Fibroblast of lung (primary cell): Measurements from ENCODE around the gene ANKRD10. TPM values are rescaled to one million over a fixed set of nuclear protein-coding genes. Genes with fewer than 3 reads are reported as not detected.

Experiments
- DNase-seq, 2 donors: peaks; one replicate each; pipeline versions ENCODE4 v3.0.0 to v3.0.0-alpha.2; 2010; ENCODE audit warnings: low read depth in 2 of 2
- H2AFZ ChIP-seq: 2 replicates; pipeline ENCODE4 v1.5.1; 2012; ENCODE audit warnings: low read length, control low read depth, inconsistent platforms
- H3K27ac ChIP-seq: 2 replicates; pipeline ENCODE4 v1.5.1; 2011; ENCODE audit warnings: low read length, control low read depth; ENCODE audit not compliant: insufficient read depth
- H3K27me3 ChIP-seq: 2 replicates; pipeline ENCODE4 v1.5.1; 2011; ENCODE audit warnings: mild to moderate bottlenecking, low read length; ENCODE audit not compliant: control insufficient read depth, insufficient read depth
- H3K36me3 ChIP-seq: 2 replicates; pipeline ENCODE4 v1.5.1; 2011; ENCODE audit warnings: low read length; ENCODE audit not compliant: control insufficient read depth, insufficient read depth
- H3K4me1 ChIP-seq: 2 replicates; pipeline ENCODE4 v1.5.1; 2011; ENCODE audit warnings: low read length; ENCODE audit not compliant: control insufficient read depth, insufficient read depth; ENCODE audit errors: extremely low read depth
- H3K4me2 ChIP-seq: 2 replicates; pipeline ENCODE4 v1.5.1; 2011; ENCODE audit warnings: low read length, control low read depth; ENCODE audit not compliant: insufficient read depth; ENCODE audit errors: extremely low read depth
- H3K4me3 ChIP-seq, 4 experiments: fragments of 200-600 bp in 1 of 4; sonication (generic) in 1 of 4; replicated peaks in 1 of 4; 2 replicates each; pipeline ENCODE4 v1.5.1; 2011 to 2016; ENCODE audit warnings: low read length in 4 of 4, low read depth in 3 of 4, mild to moderate bottlenecking in 3 of 4, control low read depth in 2 of 4, inconsistent platforms in 1 of 4, mixed read lengths in 1 of 4; ENCODE audit not compliant: insufficient read depth in 1 of 4; ENCODE audit errors: control extremely low read depth in 1 of 4
- H3K79me2 ChIP-seq: 2 replicates; pipeline ENCODE4 v1.5.1; 2012; ENCODE audit warnings: mild to moderate bottlenecking, low read length, inconsistent platforms; ENCODE audit not compliant: control insufficient read depth, insufficient read depth
- H3K9ac ChIP-seq: 2 replicates; pipeline ENCODE4 v1.5.1; 2011; ENCODE audit warnings: mild to moderate bottlenecking, low read length, control low read depth; ENCODE audit not compliant: insufficient read depth
- H3K9me3 ChIP-seq: 2 replicates; pipeline ENCODE4 v1.5.1; 2012; ENCODE audit warnings: low read depth, low read length; ENCODE audit not compliant: control insufficient read depth, insufficient read depth
- H4K20me1 ChIP-seq: 2 replicates; pipeline ENCODE4 v1.5.1; 2011; ENCODE audit warnings: low read length; ENCODE audit not compliant: control insufficient read depth, insufficient read depth; ENCODE audit errors: extremely low read depth
- EZH2 ChIP-seq: IDR thresholded peaks from 2 replicates; pipeline ENCODE4 v1.5.1; 2012; ENCODE audit warnings: low read length, control low read depth, mild to moderate bottlenecking; ENCODE audit errors: missing control alignments
- polyA plus RNA-seq, 2 donors: library from polyadenylated mRNA; depleted of rRNA in 1 of 2; stranded (reverse) in 1 of 2; unstranded in 1 of 2; fragments of >200 nt; gene quantifications; 2 replicates each; pipeline ENCODE4 v1.2.1, GENCODE V29; 2011 to 2012; ENCODE audit warnings: missing spikeins in 1 of 2
- total RNA-seq: library from RNA; depleted of rRNA; stranded (reverse); fragments of >200 nt; gene quantifications from 2 replicates; pipeline ENCODE4 v1.2.1, GENCODE V29; 2014
- TF ChIP-seq, protein P1 (sequence below), 2 donors: IDR thresholded peaks in 1 of 2; conservative IDR thresholded peaks in 1 of 2; 1 replicate in 1 of 2; 2 replicates in 1 of 2; pipeline ENCODE4 v1.5.1; 2011 to 2012; ENCODE audit warnings: low read length in 2 of 2, control low read depth in 1 of 2, inconsistent platforms in 1 of 2, low read depth in 1 of 2, mild to moderate bottlenecking in 1 of 2

Gene ANKRD10
- total and polyA plus RNA-seq, 2 donors (not counting 1 experiment from before 2014, with no cell fraction given) = 29.5 to 130 TPM

DNA sequence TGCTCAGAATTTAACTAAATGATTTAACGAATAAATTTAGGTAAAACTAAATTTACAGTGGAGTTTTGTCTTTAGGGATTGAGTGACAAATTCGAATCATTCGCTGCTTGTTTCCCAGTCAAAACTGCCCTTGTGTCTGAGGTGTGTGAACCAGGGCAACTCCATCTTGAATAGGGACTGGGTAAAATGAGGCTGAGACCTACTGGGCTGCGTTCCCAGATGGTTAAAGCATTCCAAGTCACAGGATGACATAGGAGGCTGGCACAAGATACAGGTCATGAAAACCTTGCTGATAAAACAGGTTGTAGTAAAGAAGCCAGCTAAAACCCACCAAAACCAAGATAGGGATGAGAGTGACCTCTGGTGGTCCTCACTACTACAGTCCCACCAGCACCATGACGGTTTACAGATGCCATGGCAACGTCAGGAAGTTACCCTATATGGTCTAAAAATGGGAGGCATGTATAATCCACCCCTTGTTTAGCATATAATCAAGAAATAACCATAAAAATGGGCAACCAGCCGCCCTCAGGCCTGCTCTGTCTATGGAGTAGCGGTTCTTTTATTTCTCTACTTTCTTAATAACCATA lies 10.2 kb upstream of the ANKRD10 start:
- H4K20me1 ChIP-seq = no peaks in the 10 kb centered on the region
- TF ChIP-seq, protein P1, sequence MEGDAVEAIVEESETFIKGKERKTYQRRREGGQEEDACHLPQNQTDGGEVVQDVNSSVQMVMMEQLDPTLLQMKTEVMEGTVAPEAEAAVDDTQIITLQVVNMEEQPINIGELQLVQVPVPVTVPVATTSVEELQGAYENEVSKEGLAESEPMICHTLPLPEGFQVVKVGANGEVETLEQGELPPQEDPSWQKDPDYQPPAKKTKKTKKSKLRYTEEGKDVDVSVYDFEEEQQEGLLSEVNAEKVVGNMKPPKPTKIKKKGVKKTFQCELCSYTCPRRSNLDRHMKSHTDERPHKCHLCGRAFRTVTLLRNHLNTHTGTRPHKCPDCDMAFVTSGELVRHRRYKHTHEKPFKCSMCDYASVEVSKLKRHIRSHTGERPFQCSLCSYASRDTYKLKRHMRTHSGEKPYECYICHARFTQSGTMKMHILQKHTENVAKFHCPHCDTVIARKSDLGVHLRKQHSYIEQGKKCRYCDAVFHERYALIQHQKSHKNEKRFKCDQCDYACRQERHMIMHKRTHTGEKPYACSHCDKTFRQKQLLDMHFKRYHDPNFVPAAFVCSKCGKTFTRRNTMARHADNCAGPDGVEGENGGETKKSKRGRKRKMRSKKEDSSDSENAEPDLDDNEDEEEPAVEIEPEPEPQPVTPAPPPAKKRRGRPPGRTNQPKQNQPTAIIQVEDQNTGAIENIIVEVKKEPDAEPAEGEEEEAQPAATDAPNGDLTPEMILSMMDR (conservative IDR thresholded peaks at IDR 0.05 in 1 of 2, IDR thresholded peaks at IDR 0.05 in 1 of 2; ENCODE audit: low read depth in 1 of 2, low read length in 2 of 2) = peak; percentile 14 to 26
- TF ChIP-seq EZH2 = no peak
- H3K4me2 ChIP-seq = no peak overlapping the region
- no peak overlapping the region for H3K27ac ChIP-seq
- no peaks in the 10 kb centered on the region for H3K79me2 ChIP-seq
- H3K4me3 ChIP-seq = no peak overlapping the region
- no peaks in the 10 kb centered on the region for H3K36me3 ChIP-seq
- no peaks in the 10 kb centered on the region for H3K4me1 ChIP-seq
- peaks cover 11% of the 10 kb centered on the region for H3K27me3 ChIP-seq
- no peak for DNase-seq
- H3K9ac ChIP-seq = no peak overlapping the region
- H3K9me3 ChIP-seq = no peaks in the 10 kb centered on the region
- no peak overlapping the region for H2AFZ ChIP-seq

DNA sequence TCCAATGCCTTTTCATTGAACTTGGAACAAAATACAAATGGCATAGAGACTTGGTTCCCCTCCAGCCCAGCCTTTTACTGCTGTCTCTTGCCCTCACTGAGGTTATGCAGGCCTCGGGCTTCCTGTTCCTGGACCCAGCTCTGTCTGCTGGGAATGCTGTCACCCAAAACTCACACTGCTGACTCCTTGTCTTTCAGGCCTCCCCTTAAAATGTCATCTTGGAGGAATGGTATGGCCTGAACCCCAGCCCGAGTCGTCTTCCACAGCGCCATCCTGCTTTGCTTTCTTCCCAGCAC lies 9.7 kb upstream of the ANKRD10 start:
- H3K4me1 ChIP-seq = no peaks in the 10 kb centered on the region
- no peaks in the 10 kb centered on the region for H3K36me3 ChIP-seq
- H2AFZ ChIP-seq = no peak overlapping the region
- no peak overlapping the region for H3K9ac ChIP-seq
- no peaks in the 10 kb centered on the region for H4K20me1 ChIP-seq
- no peak overlapping the region for H3K4me3 ChIP-seq
- H3K27ac ChIP-seq = no peak overlapping the region
- TF ChIP-seq, protein P1 (conservative IDR thresholded peaks at IDR 0.05 in 1 of 2, IDR thresholded peaks at IDR 0.05 in 1 of 2; ENCODE audit: low read depth in 1 of 2, low read length in 2 of 2) = no peak
- TF ChIP-seq EZH2 = no peak
- no peaks in the 10 kb centered on the region for H3K9me3 ChIP-seq
- peaks cover 11% of the 10 kb centered on the region for H3K27me3 ChIP-seq
- H3K79me2 ChIP-seq = no peaks in the 10 kb centered on the region
- no peak overlapping the region for H3K4me2 ChIP-seq
- no peak for DNase-seq

DNA sequence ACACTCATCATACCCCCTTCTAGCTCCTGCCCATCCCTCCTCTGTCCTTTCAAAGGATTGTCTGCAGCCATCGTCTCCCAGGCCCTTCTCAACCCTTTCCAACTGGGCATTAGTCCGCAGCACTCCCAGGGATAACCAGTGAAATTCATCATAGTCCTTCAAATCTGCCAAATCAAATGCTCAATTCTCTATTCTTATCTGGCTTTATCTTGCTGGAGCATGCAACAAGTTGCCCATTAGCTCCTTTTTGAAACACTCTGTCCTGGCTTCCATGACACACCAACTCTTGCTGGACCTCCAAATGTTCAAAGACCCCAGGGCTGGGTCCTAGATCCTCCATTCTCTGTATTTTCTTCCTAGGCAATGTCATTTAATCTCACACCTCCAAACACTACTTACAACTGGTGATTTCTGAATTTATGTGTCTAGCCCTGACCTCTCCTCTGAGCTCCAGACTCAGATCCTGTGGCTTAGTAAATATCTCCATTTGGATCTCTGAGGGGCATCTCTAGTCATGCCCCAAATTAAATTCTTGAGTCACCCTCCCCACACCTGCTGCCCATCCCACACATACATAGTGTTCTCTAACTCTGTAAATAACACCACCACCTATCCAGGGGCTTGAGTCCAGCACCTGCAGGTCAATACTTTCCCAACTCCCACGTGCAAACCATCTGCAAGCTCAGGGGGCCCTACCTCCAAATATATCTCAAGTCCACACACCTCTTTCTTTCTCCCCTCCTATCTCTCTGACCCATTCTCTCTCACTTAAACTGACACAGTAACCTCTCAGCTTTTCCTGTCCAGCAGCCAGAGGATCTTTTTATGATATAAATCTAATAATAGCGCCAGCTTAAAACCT lies 9.1 kb upstream of the ANKRD10 start:
- no peak overlapping the region for H3K4me2 ChIP-seq
- H3K9ac ChIP-seq = no peak overlapping the region
- no peaks in the 10 kb centered on the region for H3K9me3 ChIP-seq
- DNase-seq = no peak
- no peak overlapping the region for H3K27ac ChIP-seq
- TF ChIP-seq, protein P1 (conservative IDR thresholded peaks at IDR 0.05 in 1 of 2, IDR thresholded peaks at IDR 0.05 in 1 of 2; ENCODE audit: low read depth in 1 of 2, low read length in 2 of 2) = no peak
- TF ChIP-seq EZH2 = no peak
- no peaks in the 10 kb centered on the region for H4K20me1 ChIP-seq
- no peaks in the 10 kb centered on the region for H3K79me2 ChIP-seq
- peaks cover 11% of the 10 kb centered on the region for H3K27me3 ChIP-seq
- H3K36me3 ChIP-seq = no peaks in the 10 kb centered on the region
- H2AFZ ChIP-seq = no peak overlapping the region
- no peaks in the 10 kb centered on the region for H3K4me1 ChIP-seq
- no peak overlapping the region for H3K4me3 ChIP-seq
